Measurements from ENCODE around the gene PTX3.

PTX3 gene

DNA sequence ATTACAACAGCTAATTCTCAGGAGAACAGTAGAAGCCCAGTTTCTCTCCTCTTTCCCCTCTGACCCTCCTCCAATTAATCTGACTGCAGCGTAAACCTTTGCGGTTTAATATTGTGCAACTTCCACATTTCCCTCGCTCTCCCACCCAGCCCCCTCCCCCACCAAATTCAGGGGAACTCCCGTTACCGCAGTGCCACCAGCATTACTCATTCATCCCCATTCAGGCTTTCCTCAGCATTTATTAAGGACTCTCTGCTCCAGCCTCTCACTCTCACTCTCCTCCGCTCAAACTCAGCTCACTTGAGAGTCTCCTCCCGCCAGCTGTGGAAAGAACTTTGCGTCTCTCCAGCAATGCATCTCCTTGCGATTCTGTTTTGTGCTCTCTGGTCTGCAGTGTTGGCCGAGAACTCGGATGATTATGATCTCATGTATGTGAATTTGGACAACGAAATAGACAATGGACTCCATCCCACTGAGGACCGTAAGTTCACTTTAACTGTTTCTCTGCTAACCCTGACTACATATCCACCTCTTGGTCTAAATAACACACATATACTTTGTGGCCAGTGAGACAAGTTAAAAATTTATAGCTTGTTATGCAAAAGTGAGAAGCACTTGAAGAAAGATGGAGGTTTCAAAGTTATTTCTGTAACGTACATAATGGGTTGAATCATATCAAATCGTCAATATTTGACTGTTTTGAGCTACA lies at the start of gene PTX3:
Gene PTX3 (plus strand): TSS at position 268 of the 709 bp plus-strand sequence. CDS start 84 bp downstream, at position 352.
- no peak for DNase-seq (ENCODE audit: low spot score)

GRCh38 chr3:157387708-157388435 lies 48.8 kb upstream of the PTX3 start:
- DNase-seq (ENCODE audit: low spot score): no peak

- no peak for DNase-seq (ENCODE audit: low spot score)
Measured at GRCh38 chr3:157388976-157389375, 47.7 kb upstream of the PTX3 start.

DNA sequence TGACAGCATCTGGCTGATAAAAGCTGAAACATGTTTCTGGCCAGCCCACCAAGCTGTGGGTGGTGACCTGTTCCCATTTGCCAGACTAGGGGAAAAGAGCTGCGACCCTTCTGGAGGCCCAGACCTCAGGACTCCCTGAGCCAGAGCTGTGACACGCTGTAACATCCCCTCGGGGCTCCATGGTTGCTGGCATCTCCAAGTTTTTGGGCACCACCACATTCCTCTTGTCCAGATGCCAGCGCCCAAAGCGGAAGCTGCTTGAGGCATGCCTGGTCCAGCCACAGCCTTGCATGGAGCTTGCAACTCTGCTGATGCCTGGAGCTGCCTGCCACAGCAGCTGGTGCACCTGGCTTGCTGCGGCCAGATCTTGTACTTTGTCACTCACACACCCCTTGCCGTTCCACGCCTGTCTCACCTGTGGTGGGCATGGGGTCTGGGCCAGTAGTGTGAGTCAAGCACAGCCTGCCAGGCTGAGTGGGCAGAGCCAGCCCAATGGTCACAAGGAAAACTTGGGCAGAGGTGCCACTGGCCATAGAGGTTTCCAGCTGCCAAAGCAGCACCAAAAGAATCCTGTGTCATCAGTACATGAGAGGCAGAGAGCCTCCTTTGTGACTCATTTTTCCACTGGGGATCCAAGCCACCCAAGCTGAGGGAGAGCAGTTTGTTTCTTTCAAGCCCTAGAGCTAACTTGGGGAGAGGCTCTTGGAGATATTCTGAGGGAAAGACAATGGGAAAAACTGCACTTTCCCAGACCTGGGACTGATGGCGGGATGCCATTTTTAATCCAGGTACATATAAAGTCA lies 45.7 kb upstream of the PTX3 start:
- no peak for DNase-seq (ENCODE audit: low spot score)

DNA sequence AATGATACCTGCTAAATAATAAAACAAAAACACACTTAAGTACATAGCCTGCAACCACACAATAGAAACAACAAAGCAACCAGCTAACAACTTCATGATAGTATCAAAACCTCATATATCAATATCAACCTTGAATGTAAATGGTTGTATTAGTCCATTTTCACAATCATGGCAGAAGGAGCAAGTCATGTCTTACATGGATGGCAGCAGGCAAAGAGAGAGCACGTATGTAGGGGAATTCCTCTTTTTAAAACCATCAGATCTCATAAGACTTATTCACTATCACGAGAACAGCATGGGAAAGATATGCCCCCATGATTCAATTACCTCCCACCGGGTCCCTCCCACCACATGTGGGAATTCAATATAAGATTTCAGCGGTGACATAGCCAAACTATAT lies 44.5 kb upstream of the PTX3 start:
- DNase-seq (ENCODE audit: low spot score): no peak

GRCh38 chr3:157393113-157393512 lies 43.5 kb upstream of the PTX3 start:
- DNase-seq (ENCODE audit: low spot score): no peak

DNA sequence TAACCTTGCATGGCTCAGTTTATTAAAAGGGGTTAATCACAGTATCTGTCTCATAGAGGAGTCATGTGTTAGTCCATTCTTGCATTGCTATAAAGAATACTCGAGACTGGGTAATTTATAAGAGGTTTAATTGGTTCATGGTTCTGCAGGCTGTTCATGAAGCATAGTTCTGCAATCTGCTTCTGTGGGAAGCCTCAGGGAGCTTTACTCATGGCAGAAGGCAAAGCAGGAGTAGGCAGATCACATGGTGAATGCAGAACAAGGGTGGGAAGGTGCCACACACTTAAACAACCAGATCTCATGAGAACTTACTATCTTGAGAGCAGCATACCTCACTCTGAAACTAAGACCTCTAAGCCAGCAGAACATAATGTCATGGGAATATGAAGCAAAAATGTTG lies 42.2 kb upstream of the PTX3 start:
- DNase-seq (ENCODE audit: low spot score): no peak

- DNase-seq (ENCODE audit: low spot score): no peak
Measured at GRCh38 chr3:157398598-157398997, 38.1 kb upstream of the PTX3 start.

DNA sequence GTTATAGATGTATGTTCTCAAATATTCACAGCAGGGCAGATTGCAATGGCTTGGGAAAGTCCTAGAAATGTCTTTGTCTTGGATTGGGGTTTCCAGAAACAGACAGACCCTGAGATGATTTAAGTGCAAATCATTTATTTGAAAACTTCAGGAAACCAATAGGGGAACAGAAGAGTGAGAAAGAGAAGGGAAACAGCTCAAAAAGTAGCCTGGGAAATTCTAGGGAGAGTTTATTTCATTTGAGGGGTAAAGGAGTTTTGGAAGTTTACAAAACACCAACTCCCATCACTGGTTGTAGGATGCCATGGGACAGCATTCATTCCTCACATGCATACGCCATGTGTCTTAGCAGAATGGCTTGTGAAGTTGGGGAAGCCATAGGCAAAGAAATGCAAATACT lies 32.3 kb upstream of the PTX3 start:
- no peak for DNase-seq (ENCODE audit: low spot score)

- no peak for DNase-seq (ENCODE audit: low spot score)
Measured at GRCh38 chr3:157405457-157405856, 31.2 kb upstream of the PTX3 start.

- no peak for DNase-seq (ENCODE audit: low spot score)
Measured at GRCh38 chr3:157406394-157406793, 30.3 kb upstream of the PTX3 start.

- no peak for DNase-seq (ENCODE audit: low spot score)
Measured at GRCh38 chr3:157407769-157408168, 28.9 kb upstream of the PTX3 start.

GRCh38 chr3:157408499-157409149 lies 28.0 kb upstream of the PTX3 start:
- DNase-seq (ENCODE audit: low spot score): no peak

- DNase-seq (ENCODE audit: low spot score): no peak
Measured at GRCh38 chr3:157409516-157409915, 27.1 kb upstream of the PTX3 start.

DNA sequence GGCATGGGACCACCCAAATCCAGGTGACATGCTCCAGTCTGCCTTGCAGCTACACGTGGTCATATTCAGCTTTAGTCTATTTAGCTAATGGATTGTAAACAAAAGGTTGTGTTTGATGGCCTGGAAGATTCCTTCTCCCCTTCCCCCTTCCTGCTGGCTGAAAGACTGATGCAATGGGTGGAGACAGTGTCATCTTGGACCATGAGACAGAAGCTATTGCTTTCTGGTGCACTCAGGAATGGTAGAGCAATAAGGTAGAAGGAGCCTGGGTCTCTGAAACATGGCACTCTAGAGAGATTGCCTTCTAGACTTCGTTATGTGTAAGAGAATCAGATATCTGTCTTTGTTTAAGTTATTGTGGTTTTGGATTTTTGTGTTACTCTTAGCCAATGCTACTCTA lies 25.7 kb upstream of the PTX3 start:
- DNase-seq (ENCODE audit: low spot score): no peak

DNA sequence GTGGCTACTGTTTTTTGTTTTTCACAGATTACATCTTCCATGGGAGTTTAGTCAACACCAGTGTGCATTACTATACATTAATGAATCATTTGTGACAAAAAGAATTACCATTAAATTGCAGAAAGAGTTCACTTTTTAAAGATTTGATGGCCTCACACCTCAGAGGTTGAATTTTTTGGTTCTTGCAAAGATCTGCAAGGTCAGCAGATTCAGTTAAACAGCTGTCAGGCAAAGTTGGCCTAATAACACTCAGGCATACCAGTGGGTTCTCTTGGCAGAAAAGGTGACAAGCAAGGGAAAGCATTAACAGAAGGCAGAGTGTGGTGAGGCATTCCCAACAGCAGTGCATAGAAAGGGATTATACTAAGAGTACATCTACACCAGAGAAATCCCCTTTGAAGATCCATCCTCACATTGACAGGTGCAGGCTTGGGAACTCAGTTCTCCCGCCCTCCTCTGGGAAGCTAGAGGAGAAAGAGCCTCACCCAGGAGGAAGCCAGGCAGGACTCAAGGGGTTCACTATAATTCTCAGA lies 24.3 kb upstream of the PTX3 start:
- DNase-seq (ENCODE audit: low spot score): no peak

DNA sequence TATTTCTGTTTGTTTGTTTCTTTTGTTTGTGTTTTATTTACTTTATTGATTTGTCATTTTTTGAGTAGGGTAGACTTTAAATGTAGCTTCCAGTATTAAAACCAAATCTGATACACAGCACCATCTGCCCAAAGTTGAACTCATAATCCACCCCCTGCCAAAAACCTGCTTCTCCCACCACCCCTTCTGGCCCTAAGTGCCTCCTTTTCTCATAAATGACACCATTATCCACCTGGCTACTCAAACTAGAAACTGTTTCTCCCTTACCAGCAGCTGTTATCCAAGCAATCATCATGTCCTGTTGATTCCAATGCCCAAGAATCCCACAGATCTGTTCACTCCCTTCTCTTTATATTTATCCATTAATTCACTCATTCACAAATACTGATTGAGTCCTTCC lies 21.8 kb upstream of the PTX3 start:
- no peak for DNase-seq (ENCODE audit: low spot score)

GRCh38 chr3:157416347-157417087 lies 20.1 kb upstream of the PTX3 start:
- no peak for DNase-seq (ENCODE audit: low spot score)

DNA sequence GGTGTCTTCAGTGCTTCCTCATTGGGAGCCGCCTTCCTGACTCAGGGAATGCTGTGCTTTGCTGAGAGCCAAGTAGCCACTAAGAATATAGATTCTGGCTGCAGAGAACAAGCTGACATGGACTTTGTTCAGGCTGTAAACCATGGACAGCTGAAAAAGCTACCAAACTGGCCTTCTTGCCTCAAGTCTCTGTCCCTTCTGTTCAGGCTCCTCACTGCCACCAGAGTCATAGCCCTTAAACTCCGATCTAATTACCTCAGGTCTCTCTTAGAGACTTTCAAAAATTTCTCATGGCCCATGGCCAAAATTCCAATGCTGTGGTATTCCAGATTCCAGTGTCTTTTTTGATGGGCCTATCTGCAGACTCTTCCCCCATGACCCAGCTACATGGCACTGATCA lies 19.4 kb upstream of the PTX3 start:
- DNase-seq (ENCODE audit: low spot score): no peak

GRCh38 chr3:157418104-157418503 lies 18.5 kb upstream of the PTX3 start:
- no peak for DNase-seq (ENCODE audit: low spot score)

- DNase-seq (ENCODE audit: low spot score): no peak
Measured at GRCh38 chr3:157420606-157421130, 16.0 kb upstream of the PTX3 start.

Data from hematopoietic multipotent progenitor cell treated with erythropoietin and hydrocortisone succinate and interleukin-3 and kit ligand, for 17 days (in vitro differentiated cells).